Tracheal epithelial cell (primary cell): ENCODE results near the gene GPM6B. TPM values are rescaled to one million over a fixed set of nuclear protein-coding genes. Genes with fewer than 3 reads are reported as not detected.

ENCODE experiments used
- total RNA-seq: library from RNA; depleted of rRNA; stranded (reverse); fragments of >200 nt; gene quantifications from 2 replicates; pipeline ENCODE4 v1.2.1, GENCODE V29; 2014

GPM6B gene, protein sequence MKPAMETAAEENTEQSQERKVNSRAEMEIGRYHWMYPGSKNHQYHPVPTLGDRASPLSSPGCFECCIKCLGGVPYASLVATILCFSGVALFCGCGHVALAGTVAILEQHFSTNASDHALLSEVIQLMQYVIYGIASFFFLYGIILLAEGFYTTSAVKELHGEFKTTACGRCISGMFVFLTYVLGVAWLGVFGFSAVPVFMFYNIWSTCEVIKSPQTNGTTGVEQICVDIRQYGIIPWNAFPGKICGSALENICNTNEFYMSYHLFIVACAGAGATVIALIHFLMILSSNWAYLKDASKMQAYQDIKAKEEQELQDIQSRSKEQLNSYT
- under 0.01 and 0.21 TPM in 2 replicates for total RNA-seq

DNA sequence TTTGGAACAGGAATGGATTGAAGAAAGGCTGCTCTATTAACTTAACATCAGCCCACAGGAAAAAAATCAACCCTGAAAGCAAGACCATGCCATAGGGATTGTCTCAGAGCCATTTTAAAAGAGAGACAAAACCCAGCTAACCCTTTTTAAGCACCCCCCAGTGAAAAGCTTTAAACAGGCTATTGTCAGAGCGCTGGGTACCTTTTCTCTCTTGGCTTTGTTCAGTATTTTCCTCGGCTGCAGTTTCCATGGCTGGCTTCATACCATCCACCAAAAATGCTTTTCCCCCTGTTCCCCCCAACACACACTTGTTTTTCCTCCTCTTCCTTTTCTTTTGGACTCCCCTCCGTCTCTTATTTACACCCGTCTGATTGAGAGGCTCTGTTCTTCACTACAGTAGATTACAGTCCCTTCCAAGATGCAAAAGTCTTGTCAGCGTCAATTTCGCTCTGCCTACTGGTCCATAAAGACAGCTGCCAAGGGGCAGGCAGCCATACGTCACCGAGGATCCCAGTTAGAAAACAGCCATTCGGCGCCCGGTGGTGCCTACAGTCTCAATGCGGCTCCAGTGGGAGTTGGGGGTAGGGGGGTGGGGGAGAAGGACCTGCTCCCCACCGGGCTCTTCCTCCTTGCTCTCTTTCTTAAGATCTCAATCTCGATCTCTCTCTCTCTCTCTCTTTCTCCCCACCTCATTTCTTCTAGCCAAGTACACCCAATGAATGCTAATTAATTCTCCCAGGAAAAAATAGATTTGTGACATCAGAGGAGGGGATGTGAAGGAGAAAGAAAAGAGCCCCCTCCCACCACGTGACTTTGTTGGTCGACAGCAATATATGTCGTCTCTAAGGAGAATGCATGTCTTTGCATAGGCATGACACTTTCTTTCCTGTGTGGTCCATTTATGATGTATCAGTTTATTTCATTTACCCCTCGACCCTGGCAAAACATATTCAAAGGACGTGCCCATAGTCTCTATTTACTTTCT, at the start of gene GPM6B:
TSS of gene GPM6B (minus strand) at position 451 of the 985 bp plus-strand sequence. CDS start at position 262, 189 bp downstream.

GRCh38 chrX:13734278-13735172, 82.4 kb downstream of the GPM6B start, which contains the start of the genes OFD1 and TRAPPC2:
TSS of gene OFD1 (plus strand) at chrX:13734748. CDS start at chrX:13735072, 324 bp downstream.
TSS of gene TRAPPC2 (minus strand) at chrX:13734620. CDS start at chrX:13719963, 14,657 bp downstream.

Other genes starting within 250 kb of the GPM6B start
- gene EGFL6, start 247.5 kb downstream of the GPM6B start, total RNA-seq: 0.21 TPM in 1 of 2 replicates, not detected in the other
- 1.7 and 1.9 TPM in 2 replicates for gene TCEANC, start 164.0 kb downstream of the GPM6B start, total RNA-seq
- 52.2 and 54.5 TPM in 2 replicates for gene RAB9A, start 128.0 kb downstream of the GPM6B start, total RNA-seq
- gene TRAPPC2, start 82.5 kb downstream of the GPM6B start, total RNA-seq: 15.4 and 19.4 TPM in 2 replicates
- 11.9 and 14.0 TPM in 2 replicates for gene OFD1, start 82.3 kb downstream of the GPM6B start, total RNA-seq
- 7.7 and 10.9 TPM in 2 replicates for gene GEMIN8, start 212.8 kb upstream of the GPM6B start, total RNA-seq